Muscle layer of duodenum (tissue), 2 donors: ENCODE measurements around the gene FTCD.
"Not testable (repeated sequence)": the region's sequence is repeated elsewhere in the genome, so short reads cannot be mapped to it uniquely, and the experiment has no call there.

ENCODE experiments used
- H3K27ac ChIP-seq: one replicate; pipeline ENCODE4 v1.7.0; 2013; ENCODE audit warnings: mild to moderate bottlenecking, low read length
- H3K27me3 ChIP-seq: one replicate; pipeline ENCODE4 v1.7.0; 2013; ENCODE audit warnings: low read depth, mild to moderate bottlenecking, control low read depth, low read length
- H3K36me3 ChIP-seq, 2 donors: one replicate each; pipeline ENCODE4 v1.7.0; 2013; ENCODE audit warnings: low read length in 2 of 2, control low read depth in 1 of 2, mild to moderate bottlenecking in 1 of 2; ENCODE audit not compliant: insufficient read depth in 2 of 2, control insufficient read depth in 1 of 2
- H3K4me1 ChIP-seq, 2 donors: one replicate each; pipeline ENCODE4 v1.7.0; 2013; ENCODE audit warnings: low read length in 2 of 2, mild to moderate bottlenecking in 2 of 2, control low read depth in 1 of 2, moderate library complexity in 1 of 2; ENCODE audit not compliant: insufficient read depth in 2 of 2, control insufficient read depth in 1 of 2
- H3K4me3 ChIP-seq, 2 donors: one replicate each; pipeline ENCODE4 v1.7.0; 2013; ENCODE audit warnings: low read length in 2 of 2, low read depth in 1 of 2, mild to moderate bottlenecking in 1 of 2
- H3K9me3 ChIP-seq, 2 donors: one replicate each; pipeline ENCODE4 v1.7.0; 2013; ENCODE audit warnings: low read length in 2 of 2, control low read depth in 1 of 2, mild to moderate bottlenecking in 1 of 2; ENCODE audit not compliant: control insufficient read depth in 1 of 2
- donor health status: healthy.

The FTCD gene

GRCh38 chr21:46155514-46156377 is at the start of gene FTCD:
Gene FTCD (minus strand): TSS chr21:46155579. CDS start chr21:46155523, 56 bp downstream.
- no peaks in the 10 kb centered on the region for H3K27me3 ChIP-seq
- no peak within 1 kb of the TSS for H3K27ac ChIP-seq
- no peak within 1 kb of the TSS for H3K4me3 ChIP-seq
- H3K36me3 ChIP-seq: no peaks in the 10 kb centered on the region
- peaks cover 0 to 6% of the 10 kb centered on the region in 2 donors for H3K4me1 ChIP-seq
- no peaks in the 10 kb centered on the region for H3K9me3 ChIP-seq

- Histone ChIP-seq H3K27ac (no peak overlapping the region), H3K27me3 (no peaks in the 10 kb centered on the region), H3K36me3 (peaks cover 9 to 68% of the 10 kb centered on the region in 2 donors), H3K4me3 (no peak overlapping the region), H3K4me1 (no peaks in the 10 kb centered on the region), H3K9me3 (no peaks in the 10 kb centered on the region)
These were observed 49.8 kb upstream of the FTCD start for GRCh38 chr21:46205166-46205565.

GRCh38 chr21:46203203-46203600 is 47.8 kb upstream of the FTCD start:
- H3K4me1 ChIP-seq: no peaks in the 10 kb centered on the region
- no peak overlapping the region for H3K4me3 ChIP-seq
- no peak overlapping the region for H3K27ac ChIP-seq
- peaks cover 15 to 63% of the 10 kb centered on the region in 2 donors for H3K36me3 ChIP-seq
- no peaks in the 10 kb centered on the region for H3K27me3 ChIP-seq
- no peaks in the 10 kb centered on the region for H3K9me3 ChIP-seq

GRCh38 chr21:46202592-46203202 is 47.3 kb upstream of the FTCD start:
- peaks cover 15 to 58% of the 10 kb centered on the region in 2 donors for H3K36me3 ChIP-seq
- H3K4me1 ChIP-seq: no peaks in the 10 kb centered on the region
- H3K27me3 ChIP-seq: no peaks in the 10 kb centered on the region
- H3K4me3 ChIP-seq: no peak overlapping the region
- H3K9me3 ChIP-seq: no peaks in the 10 kb centered on the region
- H3K27ac ChIP-seq: no peak overlapping the region

GRCh38 chr21:46200877-46201803 is 45.8 kb upstream of the FTCD start:
- not testable (repeated sequence) for H3K27ac ChIP-seq, H3K9me3 ChIP-seq, H3K4me3 ChIP-seq, H3K27me3 ChIP-seq, H3K4me1 ChIP-seq
- H3K36me3 ChIP-seq: peaks cover 18 to 49% of the 10 kb centered on the region in 2 donors

GRCh38 chr21:46199436-46200373 is 44.3 kb upstream of the FTCD start:
- Histone ChIP-seq H3K9me3 (no peaks in the 10 kb centered on the region), H3K27ac (no peak overlapping the region), H3K4me3 (no peak overlapping the region), H3K4me1 (no peaks in the 10 kb centered on the region), H3K27me3 (no peaks in the 10 kb centered on the region), H3K36me3 (peaks cover 10 to 48% of the 10 kb centered on the region in 2 donors)

GRCh38 chr21:46196733-46197132 is 41.4 kb upstream of the FTCD start:
- Histone ChIP-seq H3K36me3 (peaks cover 21 to 60% of the 10 kb centered on the region in 2 donors), H3K27me3 (no peaks in the 10 kb centered on the region), H3K4me1 (no peaks in the 10 kb centered on the region), H3K9me3 (no peaks in the 10 kb centered on the region), H3K4me3 (no peak overlapping the region), H3K27ac (no peak overlapping the region)

- Histone ChIP-seq H3K4me3 (no peak overlapping the region), H3K27ac (no peak overlapping the region), H3K4me1 (no peaks in the 10 kb centered on the region), H3K27me3 (no peaks in the 10 kb centered on the region), H3K9me3 (no peaks in the 10 kb centered on the region), H3K36me3 (peaks cover 21 to 70% of the 10 kb centered on the region in 2 donors)
These were observed 40.3 kb upstream of the FTCD start for GRCh38 chr21:46195595-46196195.

GRCh38 chr21:46194374-46195334 is 39.3 kb upstream of the FTCD start:
- Histone ChIP-seq H3K4me3 (no peak overlapping the region), H3K27me3 (no peaks in the 10 kb centered on the region), H3K36me3 (peaks cover 17 to 64% of the 10 kb centered on the region in 2 donors), H3K27ac (no peak overlapping the region), H3K4me1 (no peaks in the 10 kb centered on the region), H3K9me3 (no peaks in the 10 kb centered on the region)
